Liver (tissue), 3 donors: ENCODE measurements around the gene ARSB.

Experiments used
- FOXA1 ChIP-seq: IDR thresholded peaks from 2 replicates; pipeline ENCODE4 v1.6.1; 2016; ENCODE audit warnings: antibody characterized with exemption
- FOXA2 ChIP-seq: IDR thresholded peaks from 2 replicates; pipeline ENCODE4 v1.6.1; 2016; ENCODE audit warnings: antibody characterized with exemption
- GABPA ChIP-seq, 2 donors: IDR thresholded peaks in 1 of 2; conservative IDR thresholded peaks in 1 of 2; 2 replicates each; pipeline ENCODE4 v1.6.1; 2016; ENCODE audit warnings: antibody characterized with exemption in 2 of 2, mild to moderate bottlenecking in 1 of 2, moderate library complexity in 1 of 2
- JUND ChIP-seq, 2 donors: IDR thresholded peaks; 2 replicates each; pipeline ENCODE4 v1.6.1; 2016; ENCODE audit warnings: antibody characterized with exemption in 2 of 2
- RAD21 ChIP-seq, 2 donors: IDR thresholded peaks; 2 replicates each; pipeline ENCODE4 v1.6.1; 2016; ENCODE audit warnings: antibody characterized with exemption in 2 of 2, mild to moderate bottlenecking in 2 of 2
- TAF1 ChIP-seq: conservative IDR thresholded peaks from 2 replicates; pipeline ENCODE4 v1.6.1; 2016; ENCODE audit warnings: antibody characterized with exemption, mild to moderate bottlenecking
- TF ChIP-seq, protein P1 (sequence below): fragments of 150-350 bp; IDR thresholded peaks from 2 replicates; pipeline ENCODE4 v1.5.1; 2017; ENCODE audit warnings: improper control_type of control experiment, low read depth, low read length; ENCODE audit not compliant: missing input control
- TF ChIP-seq, protein P2 (sequence below): IDR thresholded peaks from 2 replicates; pipeline ENCODE4 v1.6.1; 2016; ENCODE audit warnings: antibody characterized with exemption, mild to moderate bottlenecking
- TF ChIP-seq, protein P3 (sequence below): IDR thresholded peaks from 2 replicates; pipeline ENCODE4 v1.6.1; 2016; ENCODE audit warnings: antibody characterized with exemption
- TF ChIP-seq, protein P4 (sequence below): IDR thresholded peaks from 2 replicates; pipeline ENCODE4 v1.6.1; 2016; ENCODE audit warnings: antibody characterized with exemption
- donor health status: healthy.
- donor health status: healthy.

DNA sequence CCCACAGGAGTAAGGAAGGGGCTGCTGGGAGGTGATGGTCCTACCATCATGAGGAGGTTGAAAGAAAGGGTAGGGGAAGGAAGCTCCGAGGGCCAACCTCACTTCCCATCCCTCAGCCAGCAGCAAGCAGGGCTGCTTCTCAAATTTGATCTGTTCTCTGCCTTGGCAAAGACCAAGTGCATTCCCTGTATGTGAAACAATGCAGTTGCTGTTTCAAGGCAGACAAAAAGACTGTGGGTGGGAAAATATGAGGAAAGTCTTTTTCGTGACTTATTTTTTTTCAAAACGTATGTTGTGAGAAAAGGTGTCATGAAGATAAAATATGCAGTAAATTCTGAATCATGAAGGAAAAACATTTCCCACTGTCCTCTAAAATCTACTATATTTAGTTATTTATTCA lies 165.9 kb downstream of the ARSB start:
- TF ChIP-seq, protein P1, sequence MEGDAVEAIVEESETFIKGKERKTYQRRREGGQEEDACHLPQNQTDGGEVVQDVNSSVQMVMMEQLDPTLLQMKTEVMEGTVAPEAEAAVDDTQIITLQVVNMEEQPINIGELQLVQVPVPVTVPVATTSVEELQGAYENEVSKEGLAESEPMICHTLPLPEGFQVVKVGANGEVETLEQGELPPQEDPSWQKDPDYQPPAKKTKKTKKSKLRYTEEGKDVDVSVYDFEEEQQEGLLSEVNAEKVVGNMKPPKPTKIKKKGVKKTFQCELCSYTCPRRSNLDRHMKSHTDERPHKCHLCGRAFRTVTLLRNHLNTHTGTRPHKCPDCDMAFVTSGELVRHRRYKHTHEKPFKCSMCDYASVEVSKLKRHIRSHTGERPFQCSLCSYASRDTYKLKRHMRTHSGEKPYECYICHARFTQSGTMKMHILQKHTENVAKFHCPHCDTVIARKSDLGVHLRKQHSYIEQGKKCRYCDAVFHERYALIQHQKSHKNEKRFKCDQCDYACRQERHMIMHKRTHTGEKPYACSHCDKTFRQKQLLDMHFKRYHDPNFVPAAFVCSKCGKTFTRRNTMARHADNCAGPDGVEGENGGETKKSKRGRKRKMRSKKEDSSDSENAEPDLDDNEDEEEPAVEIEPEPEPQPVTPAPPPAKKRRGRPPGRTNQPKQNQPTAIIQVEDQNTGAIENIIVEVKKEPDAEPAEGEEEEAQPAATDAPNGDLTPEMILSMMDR, result no peak
- TF ChIP-seq RAD21 (IDR thresholded peaks at IDR 0.05) (no peak), FOXA2 (no peak), JUND (IDR thresholded peaks at IDR 0.05) (no peak), TAF1 (no peak), GABPA (IDR thresholded peaks at IDR 0.05 in 1 of 2, conservative IDR thresholded peaks at IDR 0.05 in 1 of 2) (no peak), FOXA1 (no peak)
- TF ChIP-seq, protein P2, sequence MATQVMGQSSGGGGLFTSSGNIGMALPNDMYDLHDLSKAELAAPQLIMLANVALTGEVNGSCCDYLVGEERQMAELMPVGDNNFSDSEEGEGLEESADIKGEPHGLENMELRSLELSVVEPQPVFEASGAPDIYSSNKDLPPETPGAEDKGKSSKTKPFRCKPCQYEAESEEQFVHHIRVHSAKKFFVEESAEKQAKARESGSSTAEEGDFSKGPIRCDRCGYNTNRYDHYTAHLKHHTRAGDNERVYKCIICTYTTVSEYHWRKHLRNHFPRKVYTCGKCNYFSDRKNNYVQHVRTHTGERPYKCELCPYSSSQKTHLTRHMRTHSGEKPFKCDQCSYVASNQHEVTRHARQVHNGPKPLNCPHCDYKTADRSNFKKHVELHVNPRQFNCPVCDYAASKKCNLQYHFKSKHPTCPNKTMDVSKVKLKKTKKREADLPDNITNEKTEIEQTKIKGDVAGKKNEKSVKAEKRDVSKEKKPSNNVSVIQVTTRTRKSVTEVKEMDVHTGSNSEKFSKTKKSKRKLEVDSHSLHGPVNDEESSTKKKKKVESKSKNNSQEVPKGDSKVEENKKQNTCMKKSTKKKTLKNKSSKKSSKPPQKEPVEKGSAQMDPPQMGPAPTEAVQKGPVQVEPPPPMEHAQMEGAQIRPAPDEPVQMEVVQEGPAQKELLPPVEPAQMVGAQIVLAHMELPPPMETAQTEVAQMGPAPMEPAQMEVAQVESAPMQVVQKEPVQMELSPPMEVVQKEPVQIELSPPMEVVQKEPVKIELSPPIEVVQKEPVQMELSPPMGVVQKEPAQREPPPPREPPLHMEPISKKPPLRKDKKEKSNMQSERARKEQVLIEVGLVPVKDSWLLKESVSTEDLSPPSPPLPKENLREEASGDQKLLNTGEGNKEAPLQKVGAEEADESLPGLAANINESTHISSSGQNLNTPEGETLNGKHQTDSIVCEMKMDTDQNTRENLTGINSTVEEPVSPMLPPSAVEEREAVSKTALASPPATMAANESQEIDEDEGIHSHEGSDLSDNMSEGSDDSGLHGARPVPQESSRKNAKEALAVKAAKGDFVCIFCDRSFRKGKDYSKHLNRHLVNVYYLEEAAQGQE, result no peak
- TF ChIP-seq, protein P3, sequence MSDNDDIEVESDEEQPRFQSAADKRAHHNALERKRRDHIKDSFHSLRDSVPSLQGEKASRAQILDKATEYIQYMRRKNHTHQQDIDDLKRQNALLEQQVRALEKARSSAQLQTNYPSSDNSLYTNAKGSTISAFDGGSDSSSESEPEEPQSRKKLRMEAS, result no peak
- TF ChIP-seq, protein P4, sequence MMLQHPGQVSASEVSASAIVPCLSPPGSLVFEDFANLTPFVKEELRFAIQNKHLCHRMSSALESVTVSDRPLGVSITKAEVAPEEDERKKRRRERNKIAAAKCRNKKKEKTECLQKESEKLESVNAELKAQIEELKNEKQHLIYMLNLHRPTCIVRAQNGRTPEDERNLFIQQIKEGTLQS, result no peak
